GM19467 (cell line): ENCODE measurements around the gene SLC39A12.
"Not testable (repeated sequence)": the region's sequence is repeated elsewhere in the genome, so short reads cannot be mapped to it uniquely, and the experiment has no call there.

Experiments
- ATAC-seq: cut with Tn5 transposase; IDR thresholded peaks from one replicate; pipeline ENCODE4 v1.9.1; 2021; ENCODE audit warnings: mild to moderate bottlenecking, moderate library complexity; ENCODE audit not compliant: unreplicated experiment

Gene SLC39A12

DNA sequence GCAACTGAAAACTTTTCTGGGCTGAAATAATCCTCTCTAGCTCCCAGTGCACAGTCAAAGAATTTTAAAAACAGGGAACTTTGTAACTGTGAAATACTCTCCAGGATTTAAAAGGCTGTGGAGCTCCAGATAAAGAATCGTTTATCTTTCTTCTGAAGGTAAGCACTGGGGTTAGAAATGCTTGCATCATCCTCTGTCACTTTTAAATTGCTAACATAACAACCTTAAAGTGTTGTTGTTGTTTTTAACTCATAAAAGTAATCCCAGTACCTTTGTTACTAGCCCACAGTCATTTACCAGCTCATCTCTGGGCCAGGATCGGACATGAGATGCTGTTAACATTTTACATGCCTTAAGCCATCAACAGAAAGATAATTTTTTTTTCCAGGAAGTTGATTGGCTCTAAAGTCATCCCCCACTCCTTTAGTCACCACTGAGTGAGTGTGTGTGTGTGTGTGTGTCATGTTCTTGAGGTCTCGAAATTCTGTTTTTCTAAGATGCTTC lies at the start of gene SLC39A12:
TSS of gene SLC39A12 (plus strand) at position 51 of the 504 bp plus-strand sequence. CDS start 1,359 bp downstream, outside the sequence.
- ATAC-seq: no peak

DNA sequence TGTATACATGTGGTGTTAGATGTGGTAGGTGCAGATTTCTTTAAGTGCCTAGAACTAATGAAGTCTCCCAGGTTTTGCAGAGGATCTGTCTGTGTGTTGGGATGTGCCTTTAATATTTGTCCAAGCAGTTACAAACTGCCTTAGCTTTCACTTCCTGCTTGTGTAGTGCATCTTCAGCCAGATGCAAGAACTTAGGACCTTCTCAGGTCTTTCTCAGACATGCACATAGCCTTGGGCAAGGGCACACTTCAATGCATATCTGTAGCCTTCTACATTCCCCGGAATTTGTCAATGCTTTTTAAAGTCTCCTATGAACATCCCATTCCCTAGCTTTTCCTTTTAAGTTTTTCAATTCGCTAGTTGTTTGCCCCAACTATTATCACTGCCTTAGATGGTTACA lies 47.2 kb upstream of the SLC39A12 start:
- no peak for ATAC-seq

GRCh38 chr10:17905491-17905890 lies 46.2 kb upstream of the SLC39A12 start:
- no peak for ATAC-seq

GRCh38 chr10:17906002-17906401 lies 45.7 kb upstream of the SLC39A12 start:
- no peak for ATAC-seq

DNA sequence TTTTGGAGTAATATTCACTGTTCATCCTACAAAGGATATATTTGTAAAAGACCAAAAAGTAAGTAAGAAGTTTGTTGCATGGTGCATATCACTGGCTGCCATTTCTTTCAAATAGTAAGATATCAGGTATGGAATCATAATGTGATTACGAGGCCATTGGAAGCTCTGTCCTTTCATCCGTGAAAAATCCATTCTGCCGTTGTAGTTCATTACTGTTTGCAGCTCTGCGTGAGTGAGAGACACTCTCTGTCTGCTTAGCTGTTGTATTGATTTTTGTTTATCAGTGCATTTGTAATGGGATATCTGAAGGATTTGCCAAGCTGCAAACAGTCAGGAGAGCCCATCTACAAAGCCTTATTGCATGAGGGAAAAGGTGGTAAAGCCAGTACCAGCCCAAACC lies 44.1 kb upstream of the SLC39A12 start:
- ATAC-seq: no peak

DNA sequence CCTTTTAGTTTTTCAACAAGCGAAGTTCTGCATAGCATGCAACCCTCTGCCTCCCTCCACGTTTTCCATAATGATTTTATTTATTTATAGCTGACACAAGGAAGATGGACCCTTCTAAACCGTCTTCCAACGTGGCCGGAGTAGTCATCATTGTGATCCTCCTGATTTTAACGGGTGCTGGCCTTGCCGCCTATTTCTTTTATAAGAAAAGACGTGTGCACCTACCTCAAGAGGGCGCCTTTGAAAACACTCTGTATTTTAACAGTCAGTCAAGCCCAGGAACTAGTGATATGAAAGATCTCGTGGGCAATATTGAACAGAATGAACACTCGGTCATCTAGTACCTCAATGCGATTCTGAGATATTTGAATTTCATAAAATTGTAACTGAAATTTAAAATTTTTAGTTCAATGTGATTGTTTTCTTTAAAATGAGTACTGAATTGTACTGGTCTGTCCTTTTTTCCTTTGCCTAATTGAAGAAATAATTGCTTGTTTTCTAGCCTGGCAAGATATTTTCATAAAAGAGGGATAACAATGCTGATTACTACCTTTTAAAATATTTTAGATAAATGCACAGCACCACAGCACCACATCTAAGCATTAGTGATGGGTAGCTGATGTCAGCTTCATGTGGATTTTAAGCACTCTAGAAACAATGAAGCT lies 41.5 kb upstream of the SLC39A12 start:
- ATAC-seq: peak; percentile 67

DNA sequence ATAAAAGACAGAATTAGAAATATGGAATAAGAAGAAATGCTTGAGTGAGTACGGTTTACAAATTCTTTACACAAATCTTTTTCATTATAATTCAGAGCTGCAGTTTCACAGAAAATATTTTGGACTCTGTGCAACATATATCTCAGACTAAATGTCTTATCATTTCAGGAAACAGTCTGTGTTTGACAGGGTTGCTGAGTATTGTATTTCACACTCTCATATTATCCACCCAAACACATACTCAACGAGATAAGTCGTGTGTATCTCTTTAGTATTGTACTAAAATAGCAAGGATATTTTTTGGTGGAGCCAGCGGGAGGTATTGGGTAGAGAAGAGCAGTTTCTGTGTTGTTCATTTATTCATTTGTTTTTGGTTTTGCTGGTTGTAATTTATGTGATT lies 39.0 kb upstream of the SLC39A12 start:
- ATAC-seq: no peak

DNA sequence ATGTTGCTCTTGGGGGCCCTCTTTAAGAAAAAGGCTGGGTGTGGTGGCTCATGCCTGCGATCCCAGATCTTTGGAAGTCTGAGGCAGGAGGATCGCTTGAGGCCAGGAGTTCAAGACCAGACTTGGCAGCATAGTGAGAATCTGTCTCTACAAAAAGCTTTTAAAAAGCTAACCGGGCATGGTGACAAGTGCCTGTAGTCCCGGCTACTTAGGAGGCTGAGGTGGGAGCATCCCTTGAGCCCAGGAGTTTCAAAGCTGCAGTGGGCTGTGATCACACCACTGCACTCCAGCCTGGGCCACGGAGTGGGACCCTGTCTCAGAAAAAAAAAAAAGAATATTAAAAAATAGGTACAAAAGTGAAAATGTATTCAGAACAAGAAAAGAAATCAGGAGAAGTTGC lies 38.1 kb upstream of the SLC39A12 start:
- ATAC-seq: no peak

- ATAC-seq: no peak
Measured at GRCh38 chr10:17914169-17915045, 37.3 kb upstream of the SLC39A12 start.

- no peak for ATAC-seq
Measured at GRCh38 chr10:17915181-17915580, 36.5 kb upstream of the SLC39A12 start.

GRCh38 chr10:17918187-17918903 lies 33.4 kb upstream of the SLC39A12 start:
- ATAC-seq: no peak

- ATAC-seq: no peak
Measured at GRCh38 chr10:17921378-17921777, 30.3 kb upstream of the SLC39A12 start.

- no peak for ATAC-seq
Measured at GRCh38 chr10:17923728-17924127, 28.0 kb upstream of the SLC39A12 start.

GRCh38 chr10:17943033-17943745 lies 8.5 kb upstream of the SLC39A12 start:
- no peak for ATAC-seq

DNA sequence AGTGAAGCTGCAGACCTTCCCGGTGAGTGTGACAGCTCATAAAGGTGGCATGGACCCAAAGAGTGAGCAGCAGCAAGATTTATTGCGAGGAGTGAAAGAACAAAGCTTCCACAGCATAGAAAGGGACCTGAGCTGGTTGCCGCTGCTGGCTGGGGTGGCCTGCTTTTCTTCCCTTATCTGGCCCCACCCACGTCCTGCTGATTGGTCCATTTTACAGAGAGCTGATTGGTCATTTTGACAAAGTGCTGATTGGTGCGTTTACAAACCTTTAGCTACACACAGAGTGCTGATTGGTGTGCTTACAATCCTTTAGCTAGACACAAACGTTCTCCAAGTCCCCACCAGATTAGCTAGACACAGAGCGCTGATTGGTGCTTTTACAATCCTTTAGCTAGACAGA lies 1.4 kb upstream of the SLC39A12 start:
- not testable (repeated sequence) for ATAC-seq

- no peak for ATAC-seq
Measured at GRCh38 chr10:17950726-17951125, 992 bp upstream of the SLC39A12 start.

DNA sequence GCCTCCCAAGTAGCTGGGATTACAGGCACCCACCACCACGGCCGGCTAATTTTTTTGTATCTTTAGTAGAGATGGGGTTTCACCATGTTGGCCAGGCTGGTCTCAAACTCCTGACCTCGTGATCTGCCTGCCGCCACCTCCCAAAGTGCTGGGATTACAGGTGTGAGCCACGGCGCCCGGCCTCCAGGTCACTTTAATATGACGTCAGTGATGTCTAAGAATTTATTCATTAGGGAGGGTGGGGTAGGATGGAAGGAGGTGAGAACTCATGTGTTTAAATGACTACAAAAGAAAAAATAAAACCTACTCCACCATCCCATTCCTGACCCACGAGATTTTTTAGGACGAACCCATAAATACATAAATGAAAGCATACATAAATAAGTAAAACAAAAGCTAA lies 2.7 kb downstream of the SLC39A12 start:
- not testable (repeated sequence) for ATAC-seq

- no peak for ATAC-seq
Measured at GRCh38 chr10:17954861-17955260, 3.1 kb downstream of the SLC39A12 start.

DNA sequence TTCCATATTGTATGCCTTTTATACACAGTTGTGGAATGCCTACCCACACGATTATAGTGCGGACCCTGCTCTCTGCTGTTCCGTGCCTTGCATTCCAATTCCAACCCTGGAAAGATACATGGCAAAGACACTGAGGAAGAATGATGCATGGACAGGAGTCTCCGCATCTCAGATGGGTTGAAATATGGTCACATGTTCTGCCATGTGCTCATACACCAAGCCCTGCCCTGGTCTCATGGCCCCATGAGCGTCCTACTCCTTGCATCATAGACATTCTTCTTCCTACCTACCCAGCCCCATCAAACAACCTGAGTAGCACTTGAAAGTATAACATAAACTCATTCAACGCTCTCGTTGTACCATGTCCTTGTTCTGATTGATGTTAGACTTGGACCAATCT lies 6.3 kb downstream of the SLC39A12 start:
- no peak for ATAC-seq

DNA sequence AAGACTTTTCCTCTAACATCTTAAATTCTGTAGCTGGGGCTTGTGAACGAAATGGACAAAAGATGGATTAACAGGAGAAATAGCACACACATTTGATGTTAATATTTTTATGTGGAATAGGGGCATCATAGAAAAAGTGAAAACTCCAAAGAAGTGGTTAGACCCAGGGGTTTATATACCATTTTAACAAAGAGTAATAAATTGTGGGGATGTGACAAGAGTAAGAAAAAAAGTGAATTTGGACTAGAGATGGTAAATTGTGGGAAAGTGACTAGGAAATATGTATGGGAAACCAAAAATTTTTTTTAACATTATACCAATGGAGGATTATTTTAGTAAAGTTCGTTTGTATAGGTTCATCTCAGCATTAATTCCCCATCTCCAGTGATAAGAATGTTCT lies 8.2 kb downstream of the SLC39A12 start:
- ATAC-seq: no peak
